H1 (cell line): Measurements from ENCODE around the gene DMRTA1. TPM values are rescaled to one million over a fixed set of nuclear protein-coding genes. Genes with fewer than 3 reads are reported as not detected.

Experiments used
- CTCF ChIA-PET: fragments of 300-600 bp; sonication (Branson Sonifier 250); formaldehyde crosslinking; loops from one replicate; lab custom pipeline; 2021; ENCODE audit not compliant: partially characterized antibody; lab: Charles Lee
- POLR2A ChIA-PET: fragments of 300-600 bp; sonication (Branson Sonifier 250); formaldehyde crosslinking; loops from one replicate; lab custom pipeline; 2021; ENCODE audit warnings: inconsistent platforms; ENCODE audit not compliant: partially characterized antibody; lab: Charles Lee
- DNase-seq, 2 experiments: peaks; one replicate each; pipeline versions ENCODE4 v3.0.0 to v3.0.0-alpha.2; 2010 to 2022; ENCODE audit warnings: low spot score in 2 of 2, low read depth in 1 of 2, mixed read lengths in 1 of 2
- FAIRE-seq: peaks from 2 replicates; lab custom pipeline; 2011; peaks lifted over from hg19 to GRCh38; lab: Jason Lieb, UNC
- H2AFZ ChIP-seq: 2 replicates; pipeline ENCODE4 v1.8.1; 2012; ENCODE audit warnings: low read length, inconsistent platforms
- H2AK5ac ChIP-seq: 2 replicates; pipeline ENCODE4 v1.6.1; 2013; ENCODE audit warnings: low read depth, low read length
- H2BK120ac ChIP-seq: replicated peaks from 2 replicates; pipeline ENCODE3; 2013; ENCODE audit warnings: low read depth, low read length, inconsistent platforms
- H2BK12ac ChIP-seq: 2 replicates; pipeline ENCODE4 v1.6.1; 2013; ENCODE audit warnings: low read depth, low read length
- H2BK15ac ChIP-seq: 2 replicates; pipeline ENCODE4 v1.6.1; 2013; ENCODE audit warnings: low read length
- H2BK20ac ChIP-seq: 2 replicates; pipeline ENCODE4 v1.6.1; 2013; ENCODE audit warnings: low read length
- H2BK5ac ChIP-seq: 2 replicates; pipeline ENCODE4 v1.6.1; 2013; ENCODE audit warnings: low read depth, low read length
- H3K14ac ChIP-seq: 2 replicates; pipeline ENCODE4 v1.6.1; 2013; ENCODE audit warnings: inconsistent platforms; ENCODE audit not compliant: insufficient read length
- H3K18ac ChIP-seq: 2 replicates; pipeline ENCODE4 v1.6.1; 2013; ENCODE audit warnings: low read length; ENCODE audit errors: extremely low read depth
- H3K23ac ChIP-seq: 2 replicates; pipeline ENCODE4 v1.6.1; 2013; ENCODE audit warnings: inconsistent platforms; ENCODE audit not compliant: insufficient read length
- H3K23me2 ChIP-seq: 2 replicates; pipeline ENCODE4 v1.6.1; 2013; ENCODE audit warnings: low read depth, low read length
- H3K27ac ChIP-seq: 2 replicates; pipeline ENCODE4 v1.6.1; 2011; ENCODE audit warnings: low read depth, low read length, inconsistent platforms
- H3K27me3 ChIP-seq, 4 experiments: replicated peaks in 1 of 4; 1 replicate in 1 of 4; 2 replicates in 3 of 4; pipeline versions ENCODE4 v1.6.1 to v1.8.1; 2011 to 2013; ENCODE audit warnings: low read length in 3 of 4, mild to moderate bottlenecking in 3 of 4, inconsistent platforms in 2 of 4, mixed read lengths in 2 of 4, moderate library complexity in 1 of 4; ENCODE audit not compliant: control insufficient read depth in 3 of 4, insufficient read depth in 3 of 4; ENCODE audit errors: extremely low read depth in 1 of 4
- H3K36me3 ChIP-seq, 4 experiments: 2 replicates each; pipeline versions ENCODE4 v1.6.1 to v1.8.1; 2011 to 2013; ENCODE audit warnings: mild to moderate bottlenecking in 4 of 4, low read length in 3 of 4, moderate library complexity in 2 of 4, control low read depth in 1 of 4, inconsistent platforms in 1 of 4; ENCODE audit not compliant: insufficient read depth in 4 of 4, control insufficient read depth in 2 of 4
- H3K4ac ChIP-seq: replicated peaks from 2 replicates; pipeline ENCODE3; 2013; ENCODE audit warnings: low read length, low read depth, mixed read lengths, inconsistent platforms; ENCODE audit not compliant: insufficient read length
- H3K4me1 ChIP-seq, 4 experiments: replicated peaks in 1 of 4; 1 replicate in 1 of 4; 2 replicates in 3 of 4; pipeline versions ENCODE4 v1.6.1 to v1.8.1; 2011 to 2013; ENCODE audit warnings: low read length in 3 of 4, inconsistent platforms in 2 of 4, mixed read lengths in 1 of 4; ENCODE audit not compliant: insufficient read depth in 4 of 4, control insufficient read depth in 3 of 4
- H3K4me2 ChIP-seq, 2 experiments: 2 replicates each; pipeline versions ENCODE4 v1.6.1 to v1.8.1; 2011 to 2013; ENCODE audit warnings: low read depth in 2 of 2, low read length in 2 of 2, control low read depth in 1 of 2, inconsistent platforms in 1 of 2, mild to moderate bottlenecking in 1 of 2; ENCODE audit not compliant: insufficient read depth in 1 of 2
- H3K4me3 ChIP-seq, 4 experiments: fragments of 200-600, 300-600 bp in 1 of 4; sonication (generic), shearing (Covaris generic), sonication (Bioruptor Twin) in 1 of 4; 2 replicates each; pipeline versions ENCODE4 v1.5.1 to v1.8.1; 2011 to 2016; ENCODE audit warnings: low read length in 4 of 4, low read depth in 3 of 4, control low read depth in 2 of 4, inconsistent platforms in 2 of 4, mild to moderate bottlenecking in 2 of 4, mixed read lengths in 1 of 4, moderate library complexity in 1 of 4; ENCODE audit not compliant: insufficient read depth in 2 of 4; ENCODE audit errors: extremely low read depth in 1 of 4
- H3K56ac ChIP-seq: replicated peaks from 2 replicates; pipeline ENCODE3; 2013; ENCODE audit warnings: low read depth, mild to moderate bottlenecking, mixed read lengths, low read length, inconsistent platforms; ENCODE audit not compliant: insufficient read length
- H3K79me1 ChIP-seq: 2 replicates; pipeline ENCODE4 v1.6.1; 2013; ENCODE audit warnings: low read depth, low read length, control low read depth
- H3K79me2 ChIP-seq, 2 experiments: 2 replicates each; pipeline versions ENCODE4 v1.6.1 to v1.8.1; 2012 to 2013; ENCODE audit warnings: low read length in 2 of 2, mild to moderate bottlenecking in 2 of 2, inconsistent platforms in 1 of 2; ENCODE audit not compliant: insufficient read depth in 2 of 2, control insufficient read depth in 1 of 2
- H3K9ac ChIP-seq, 4 experiments: replicated peaks in 1 of 4; 1 replicate in 1 of 4; 2 replicates in 3 of 4; pipeline versions ENCODE4 v1.6.1 to v1.8.1; 2011 to 2013; ENCODE audit warnings: low read depth in 3 of 4, low read length in 3 of 4, control low read depth in 2 of 4, mild to moderate bottlenecking in 2 of 4, moderate library complexity in 2 of 4, inconsistent platforms in 1 of 4; ENCODE audit errors: extremely low read depth in 1 of 4
- H3K9me3 ChIP-seq, 2 experiments: 2 replicates each; pipeline versions ENCODE4 v1.6.1 to v1.8.1; 2012 to 2013; ENCODE audit warnings: mild to moderate bottlenecking in 2 of 2, moderate library complexity in 2 of 2, control low read depth in 1 of 2, inconsistent platforms in 1 of 2, low read depth in 1 of 2, low read length in 1 of 2, mixed read lengths in 1 of 2; ENCODE audit not compliant: insufficient read depth in 2 of 2
- H4K20me1 ChIP-seq, 2 experiments: replicated peaks in 1 of 2; 2 replicates each; pipeline versions ENCODE3 to v1.8.1; 2011 to 2013; ENCODE audit warnings: inconsistent platforms in 2 of 2, low read length in 2 of 2, mild to moderate bottlenecking in 1 of 2; ENCODE audit not compliant: insufficient read depth in 2 of 2, control insufficient read depth in 1 of 2
- H4K5ac ChIP-seq: 2 replicates; pipeline ENCODE4 v1.6.1; 2013; ENCODE audit warnings: low read length, low read depth, mixed read lengths, inconsistent platforms; ENCODE audit not compliant: insufficient read length
- H4K8ac ChIP-seq: 2 replicates; pipeline ENCODE4 v1.8.0; 2013; ENCODE audit warnings: mild to moderate bottlenecking, moderate library complexity, low read length, inconsistent platforms; ENCODE audit not compliant: insufficient read depth; ENCODE audit errors: extremely low read depth
- H4K91ac ChIP-seq: replicated peaks from 2 replicates; pipeline ENCODE3; 2013; ENCODE audit warnings: low read length, mixed read lengths, inconsistent platforms; ENCODE audit not compliant: insufficient read length
- CTCF ChIP-seq, 3 experiments: IDR thresholded peaks; 1 replicate in 2 of 3; 2 replicates in 1 of 3; pipeline versions ENCODE4 v1.5.1 to v1.6.1; 2011; ENCODE audit warnings: low read length in 3 of 3, mild to moderate bottlenecking in 3 of 3, inconsistent platforms in 2 of 3, low read depth in 1 of 3, moderate library complexity in 1 of 3; ENCODE audit not compliant: insufficient read depth in 1 of 3; ENCODE audit errors: control extremely low read depth in 1 of 3
- NRF1 ChIP-seq: IDR thresholded peaks from 2 replicates; pipeline ENCODE4 v1.6.1; 2011; ENCODE audit warnings: mild to moderate bottlenecking, low read depth, low read length, improper control_type of control experiment
- RAD21 ChIP-seq, 2 experiments: IDR thresholded peaks in 1 of 2; conservative IDR thresholded peaks in 1 of 2; 2 replicates each; pipeline ENCODE4 v1.6.1; 2011; ENCODE audit warnings: low read depth in 2 of 2, low read length in 2 of 2, improper control_type of control experiment in 1 of 2, inconsistent platforms in 1 of 2, mild to moderate bottlenecking in 1 of 2, moderate library complexity in 1 of 2
- RNF2 ChIP-seq: fragments of 200-900, 300-1000 bp; sonication (generic); IDR thresholded peaks from 2 replicates; pipeline ENCODE4 v1.7.1; 2016; ENCODE audit warnings: borderline replicate concordance, low read depth, mild to moderate bottlenecking, antibody characterized with exemption, low read length; ENCODE audit not compliant: poor library complexity, severe bottlenecking; ENCODE audit errors: missing control alignments
- WGBS, 2 experiments: shearing (Covaris generic) in 1 of 2; methylation state at CpG; one replicate each; pipeline versions ENCODE4 v1.1.6 to v1.1.7; 2013 to 2015; ENCODE audit warnings: low lambda C conversion rate in 2 of 2, mixed read lengths in 2 of 2, inconsistent platforms in 1 of 2, low coverage in 1 of 2, missing lambda C conversion rate in 1 of 2; ENCODE audit not compliant: insufficient replicate concordance in 2 of 2, insufficient coverage in 1 of 2, insufficient read length in 1 of 2; ENCODE audit errors: extremely low coverage in 1 of 2, missing lambda C conversion rate in 1 of 2; 5-methylcytosine and 5-hydroxymethylcytosine counted together
- polyA plus RNA-seq, 7 experiments: library from polyadenylated mRNA; depleted of rRNA in 3 of 7; stranded (reverse) in 5 of 7; unstranded in 2 of 7; fragments of >200 nt in 5 of 7; fragments of 200-250 nt in 2 of 7; gene quantifications; 1 replicate in 5 of 7; 2 replicates in 1 of 7; 4 replicates in 1 of 7; pipeline versions ENCODE4 v1.2.1 to v1.2.3, GENCODE V29; 2011 to 2013; ENCODE audit warnings: missing spikeins in 2 of 7, mixed read lengths in 2 of 7
- total RNA-seq: library from RNA; stranded (reverse); fragmentation: NEBNext Ultra II Directional; extraction: Animal tissue kit (Norgen Biotek cat#: 25700); gene quantifications from 2 replicates; pipeline ENCODE4 v1.2.1, GENCODE V29; 2021

The DMRTA1 gene
- total and polyA plus RNA-seq, 2 of the 8 experiments (the other 6 are each of a cell fraction or from before 2014, with no cell fraction given), result 1.5 to 3.3 TPM

- no peak overlapping the region for H2AFZ ChIP-seq
- POLR2A ChIA-PET, result no interaction called here
- no peaks in the 10 kb centered on the region for H3K79me2 ChIP-seq
- H3K4ac ChIP-seq, result no peak overlapping the region
- H2AK5ac ChIP-seq, result no peak overlapping the region
- H3K56ac ChIP-seq, result no peak overlapping the region
- 15% methylated on average over 8 of the region's 8 CpGs; no CpG with 5 or more reads in 1 of the 2 experiments for WGBS, 2 experiments
- no peaks in the 10 kb centered on the region for H3K36me3 ChIP-seq
- H3K27me3 ChIP-seq, result no peaks in the 10 kb centered on the region
- H2BK15ac ChIP-seq, result no peak overlapping the region
- H4K5ac ChIP-seq, result no peak overlapping the region
- no peak overlapping the region for H2BK5ac ChIP-seq
- no peak overlapping the region for H4K91ac ChIP-seq
- no peak overlapping the region for H2BK120ac ChIP-seq
- TF ChIP-seq NRF1, result no peak
- TF ChIP-seq RNF2, result no peak
- TF ChIP-seq CTCF (IDR thresholded peaks at IDR 0.05; ENCODE audit: control extremely low read depth in 1 of 3, insufficient read depth in 1 of 3, low read depth in 1 of 3, low read length in 3 of 3), result peak in 2 of 3 experiments; percentile 61 to 62; a peak in 3 of 4 replicates
- TF ChIP-seq RAD21 (IDR thresholded peaks at IDR 0.05 in 1 of 2, conservative IDR thresholded peaks at IDR 0.05 in 1 of 2; ENCODE audit: low read depth in 2 of 2, low read length in 2 of 2), result peak; percentile 87 to 90
- H3K9me3 ChIP-seq, result no peaks in the 10 kb centered on the region
- no peak overlapping the region for H2BK12ac ChIP-seq
- no peak overlapping the region for H3K9ac ChIP-seq
- no peak overlapping the region for H3K18ac ChIP-seq
- no peaks in the 10 kb centered on the region for H3K79me1 ChIP-seq
- DNase-seq (peak in 1 of 2 experiments; percentile 48), FAIRE-seq (peak; percentile 97)
- no peak overlapping the region for H3K4me3 ChIP-seq
- no peak overlapping the region for H4K8ac ChIP-seq
- H3K23ac ChIP-seq, result no peak overlapping the region
- no peaks in the 10 kb centered on the region for H4K20me1 ChIP-seq
- CTCF ChIA-PET, result interaction anchor here (0.6 to 2.3 kb wide), 25 partner anchors 9 to 1022 kb away, joined by 3 to 8 read pairs (median 3); no protein-coding TSS in a partner anchor
- no peak overlapping the region for H3K4me2 ChIP-seq
- no peaks in the 10 kb centered on the region for H3K4me1 ChIP-seq
- no peaks in the 10 kb centered on the region for H3K23me2 ChIP-seq
- H3K27ac ChIP-seq, result no peak overlapping the region
- no peak overlapping the region for H3K14ac ChIP-seq
- H2BK20ac ChIP-seq, result no peak overlapping the region
Measured at GRCh38 chr9:22469928-22470544, 23.4 kb downstream of the DMRTA1 start.
